IPS DF 6.9 (cell line): ENCODE data around the gene PRRC2B.

Experiments used
- DNase-seq: peaks from one replicate; pipeline ENCODE4 v3.0.0-alpha.2; 2013; ENCODE audit warnings: low read depth, low spot score
- H3K27ac ChIP-seq: one replicate; pipeline ENCODE4 v1.5.1; 2013; ENCODE audit warnings: low read length, control low read depth
- H3K27me3 ChIP-seq: 2 replicates; pipeline ENCODE4 v1.6.1; 2013; ENCODE audit warnings: mild to moderate bottlenecking, low read length; ENCODE audit not compliant: control insufficient read depth, insufficient read depth
- H3K36me3 ChIP-seq: 2 replicates; pipeline ENCODE4 v1.6.1; 2013; ENCODE audit warnings: low read length; ENCODE audit not compliant: control insufficient read depth, insufficient read depth
- H3K4me1 ChIP-seq: 2 replicates; pipeline ENCODE4 v1.6.1; 2013; ENCODE audit warnings: low read length; ENCODE audit not compliant: control insufficient read depth, insufficient read depth
- H3K4me3 ChIP-seq: 2 replicates; pipeline ENCODE4 v1.5.1; 2013; ENCODE audit warnings: mild to moderate bottlenecking, low read length
- H3K9me3 ChIP-seq: 2 replicates; pipeline ENCODE4 v1.6.1; 2013; ENCODE audit warnings: low read length, inconsistent platforms; ENCODE audit not compliant: control insufficient read depth, insufficient read depth
- WGBS: extraction: QIAGEN DNeasy Blood & Tissue Kit; methylation state at CpG from one replicate; pipeline ENCODE4 v1.1.7; 2013; ENCODE audit warnings: mixed read lengths, missing lambda C conversion rate; ENCODE audit not compliant: insufficient read length, insufficient coverage; 5-methylcytosine and 5-hydroxymethylcytosine counted together

PRRC2B gene

DNA sequence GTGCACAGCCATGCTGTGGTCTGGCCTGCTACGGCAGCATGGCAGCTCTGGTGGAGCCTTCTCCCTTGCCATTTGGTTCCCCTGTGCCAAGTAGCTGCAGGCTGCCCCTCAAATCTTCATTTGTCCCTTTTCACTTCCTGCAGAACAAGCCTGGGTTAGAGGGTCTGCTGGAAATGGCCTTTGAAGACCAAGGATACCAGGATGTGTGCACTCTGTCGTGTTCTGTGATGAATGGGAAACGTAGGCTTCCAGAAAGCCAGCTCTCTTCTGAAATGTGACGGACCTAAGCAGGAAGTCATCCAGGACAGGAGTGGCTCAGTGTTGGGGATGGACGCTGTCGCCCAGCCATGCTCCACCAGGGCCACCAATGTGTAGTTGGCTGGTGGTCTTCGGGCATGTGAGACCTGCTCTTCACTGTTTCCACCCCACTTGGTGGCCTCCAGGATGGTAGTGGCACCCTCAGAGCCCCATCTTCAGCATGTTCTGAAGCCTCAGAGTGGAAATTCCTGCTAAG is 105.4 kb downstream of the PRRC2B start:
- no peak for DNase-seq
- no CpG with 5 or more reads among the region's 7 CpGs for WGBS
- Histone ChIP-seq H3K4me3 (no peak overlapping the region), H3K27ac (no peak overlapping the region), H3K27me3 (no peaks in the 10 kb centered on the region), H3K9me3 (no peaks in the 10 kb centered on the region), H3K4me1 (0 out of 2 replicates have a peak, but pooled peaks cover 1% of the 10 kb centered on the region), H3K36me3 (peaks cover 37% of the 10 kb centered on the region)

DNA sequence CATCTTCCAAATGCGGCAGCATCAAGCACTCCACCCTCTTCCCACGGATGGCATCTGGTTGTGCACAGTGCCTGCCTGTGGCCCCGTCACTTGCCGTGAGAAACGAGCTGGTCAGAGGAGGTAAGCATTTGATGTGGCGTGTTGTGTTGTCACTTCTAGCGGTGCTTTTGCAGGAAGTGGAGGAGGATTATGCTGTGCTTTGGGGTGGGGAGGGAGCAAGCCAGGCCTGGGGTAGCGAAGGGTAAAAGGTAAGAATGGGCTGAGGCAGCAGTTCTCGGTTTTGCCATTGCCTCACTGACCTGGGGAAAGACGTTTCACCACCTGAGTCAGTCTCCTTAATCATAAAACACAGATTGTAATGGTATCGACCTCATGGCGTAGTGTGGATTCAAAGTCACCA is 106.5 kb downstream of the PRRC2B start:
- no peaks in the 10 kb centered on the region for H3K9me3 ChIP-seq
- no peak overlapping the region for H3K4me3 ChIP-seq
- DNase-seq: no peak
- H3K27me3 ChIP-seq: no peaks in the 10 kb centered on the region
- H3K36me3 ChIP-seq: peaks cover 28% of the 10 kb centered on the region
- 0 out of 2 replicates have a peak, but pooled peaks cover 1% of the 10 kb centered on the region for H3K4me1 ChIP-seq
- WGBS: no CpG with 5 or more reads among the region's 12 CpGs
- H3K27ac ChIP-seq: no peak overlapping the region

DNA sequence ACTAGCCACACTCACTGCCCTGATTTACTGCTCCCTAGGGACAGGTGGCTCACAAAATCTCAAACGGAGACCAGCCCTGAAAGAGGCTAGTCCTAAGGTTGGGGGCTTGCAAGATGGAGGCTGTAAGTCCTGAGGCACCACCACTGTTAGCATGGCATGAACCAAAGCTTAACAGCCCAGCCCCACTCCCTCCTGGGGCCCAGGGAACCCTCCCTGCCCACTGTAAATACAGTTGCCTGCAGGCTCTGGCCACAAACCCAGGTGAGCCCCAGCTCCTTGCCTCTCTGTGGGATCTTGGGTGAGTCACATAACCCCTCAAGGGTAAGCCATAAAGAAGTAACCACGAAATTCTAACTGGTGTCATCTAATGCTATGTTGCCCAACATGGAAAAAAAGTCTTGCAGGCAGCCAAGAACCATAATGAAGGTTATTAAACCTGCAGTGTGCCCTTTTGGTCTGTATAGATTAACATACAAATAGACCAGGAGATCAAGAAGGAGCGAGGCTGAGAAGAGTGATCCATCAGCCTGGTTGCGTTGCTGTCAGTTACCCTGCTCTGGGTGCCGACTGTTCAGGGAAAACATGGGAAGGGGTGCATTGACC is 107.2 kb downstream of the PRRC2B start:
- H3K4me1 ChIP-seq: 0 out of 2 replicates have a peak, but pooled peaks cover 1% of the 10 kb centered on the region
- H3K36me3 ChIP-seq: peaks cover 21% of the 10 kb centered on the region
- H3K9me3 ChIP-seq: no peaks in the 10 kb centered on the region
- DNase-seq: no peak
- WGBS: no CpG with 5 or more reads among the region's 5 CpGs
- no peak overlapping the region for H3K4me3 ChIP-seq
- H3K27me3 ChIP-seq: no peaks in the 10 kb centered on the region
- H3K27ac ChIP-seq: no peak overlapping the region

DNA sequence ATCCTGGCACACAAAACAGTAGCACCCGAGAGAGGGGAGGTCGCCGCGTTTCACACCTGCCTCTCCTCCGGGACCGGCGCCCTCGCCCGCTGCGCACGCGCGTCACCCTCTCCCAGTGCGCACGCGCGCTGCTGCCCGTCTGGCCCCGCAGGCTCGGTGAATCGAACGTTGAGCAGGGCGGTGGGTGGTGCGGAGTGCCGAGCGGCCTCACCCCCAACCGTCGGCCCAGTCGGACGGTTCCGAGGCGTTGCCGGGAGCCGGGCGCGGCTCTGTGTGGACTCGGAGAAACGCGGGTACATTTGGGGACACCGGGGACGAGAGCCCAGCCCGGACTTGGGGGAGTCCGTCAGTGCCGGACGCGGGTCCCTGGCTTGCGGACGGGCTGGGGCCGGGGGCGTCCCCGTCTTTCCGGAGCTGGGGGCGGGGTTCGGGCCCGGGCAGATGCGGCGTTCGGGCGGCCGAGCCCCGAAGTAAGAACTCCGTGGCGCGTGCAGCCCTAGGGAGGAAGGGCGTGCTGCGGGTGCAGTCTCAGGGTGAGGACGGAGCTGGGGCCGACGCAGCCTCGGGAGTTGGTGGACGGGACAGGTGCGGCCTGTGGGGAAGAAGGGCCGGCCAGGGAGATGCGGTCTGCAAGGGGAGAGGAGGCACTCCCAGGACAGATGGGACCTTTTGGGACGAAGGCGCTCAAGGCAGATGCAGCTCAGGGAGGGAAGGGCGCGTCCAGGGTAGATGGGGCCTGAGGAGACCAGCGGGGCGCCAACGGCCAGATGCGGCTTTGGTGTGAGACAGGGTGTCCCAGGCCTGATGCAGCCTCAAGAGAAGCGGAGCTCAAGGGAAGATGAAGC is 109.1 kb downstream of the PRRC2B start, which contains the start of gene POMT1:
Gene POMT1, plus strand, starts transcription at position 138 of the 845 bp plus-strand sequence. CDS start 1,301 bp downstream, outside the sequence.
- no CpG with 5 or more reads among the region's 83 CpGs for WGBS
- H3K27ac ChIP-seq: no peak within 1 kb of the TSS

GRCh38 chr9:131503626-131504465 is 110.0 kb downstream of the PRRC2B start:
- no CpG with 5 or more reads among the region's 32 CpGs for WGBS
- peak overlapping the region; percentile 82; the same call in 1 of the 2 replicates for H3K4me3 ChIP-seq

More for the DNA sequence above, 109.1 kb downstream of the PRRC2B start, which contains the start of gene POMT1:
- Histone ChIP-seq H3K27me3 (no peaks in the 10 kb centered on the region), H3K9me3 (no peaks in the 10 kb centered on the region), H3K36me3 (peaks cover 10% of the 10 kb centered on the region; the same call in 1 of the 2 replicates), H3K4me3 (peak within 1 kb of the TSS; percentile 82), H3K4me1 (0 out of 2 replicates have a peak, but pooled peaks cover 1% of the 10 kb centered on the region)
- peak; percentile 74 for DNase-seq

DNA sequence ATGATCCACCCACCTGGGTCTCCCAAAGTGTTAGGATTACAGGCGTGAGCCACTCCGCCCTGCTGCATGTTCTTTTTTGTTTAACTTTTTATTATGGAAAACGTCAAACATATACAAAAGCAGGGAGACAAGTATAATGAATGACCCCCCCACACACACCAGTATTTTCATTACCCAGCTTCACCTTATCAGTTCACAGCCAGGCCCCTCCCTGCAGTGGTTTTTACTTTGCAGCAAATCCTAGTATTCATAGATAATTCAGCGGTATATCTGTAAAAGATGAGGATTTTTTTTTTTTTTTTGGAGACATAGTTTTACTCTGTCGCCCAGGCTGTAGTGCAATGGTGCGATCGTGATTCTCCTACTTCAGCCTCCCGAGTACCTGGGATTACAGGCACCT is 111.1 kb downstream of the PRRC2B start:
- H3K9me3 ChIP-seq: no peaks in the 10 kb centered on the region
- no peak overlapping the region for H3K4me3 ChIP-seq
- DNase-seq: no peak
- peaks cover 8% of the 10 kb centered on the region for H3K36me3 ChIP-seq
- 0 out of 2 replicates have a peak, but pooled peaks cover 1% of the 10 kb centered on the region for H3K4me1 ChIP-seq
- no peak overlapping the region for H3K27ac ChIP-seq
- no CpG with 5 or more reads among the region's 8 CpGs for WGBS
- no peaks in the 10 kb centered on the region for H3K27me3 ChIP-seq

More at GRCh38 chr9:131503626-131504465, 110.0 kb downstream of the PRRC2B start:
- no peaks in the 10 kb centered on the region for H3K9me3 ChIP-seq
- no peaks in the 10 kb centered on the region for H3K27me3 ChIP-seq
- peak; percentile 20 for DNase-seq
- H3K4me1 ChIP-seq: 0 out of 2 replicates have a peak, but pooled peaks cover 1% of the 10 kb centered on the region
- peaks cover 7% of the 10 kb centered on the region; the same call in 1 of the 2 replicates for H3K36me3 ChIP-seq
- H3K27ac ChIP-seq: no peak overlapping the region

DNA sequence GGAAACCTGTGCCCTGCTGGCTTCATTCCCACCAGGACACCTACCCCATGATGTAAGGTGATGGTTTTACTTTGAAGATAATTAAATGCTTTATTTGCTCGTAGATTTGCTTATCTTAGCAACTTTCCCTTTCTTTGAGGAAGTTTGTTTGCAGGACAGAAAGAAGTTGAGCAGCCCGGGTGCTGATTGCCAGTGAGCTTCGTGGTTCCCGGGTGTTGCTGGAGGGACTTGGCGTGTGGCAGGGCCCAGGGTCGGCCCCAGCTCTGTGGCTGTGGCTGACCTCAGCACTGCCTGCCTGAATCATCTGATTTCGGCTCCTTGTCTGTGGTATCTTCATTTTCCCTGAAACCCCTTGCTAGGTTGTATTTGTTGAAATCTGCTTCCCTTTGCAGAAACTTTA is 117.5 kb downstream of the PRRC2B start:
- H3K4me1 ChIP-seq: no peaks in the 10 kb centered on the region
- no peak overlapping the region for H3K27ac ChIP-seq
- peaks cover 29% of the 10 kb centered on the region for H3K36me3 ChIP-seq
- H3K4me3 ChIP-seq: no peak overlapping the region
- DNase-seq: no peak
- no peaks in the 10 kb centered on the region for H3K9me3 ChIP-seq
- no peaks in the 10 kb centered on the region for H3K27me3 ChIP-seq
- WGBS: no CpG with 5 or more reads among the region's 7 CpGs

GRCh38 chr9:131511880-131512279 is 118.0 kb downstream of the PRRC2B start:
- Histone ChIP-seq H3K27me3 (no peaks in the 10 kb centered on the region), H3K27ac (no peak overlapping the region), H3K4me3 (no peak overlapping the region), H3K9me3 (no peaks in the 10 kb centered on the region), H3K4me1 (no peaks in the 10 kb centered on the region), H3K36me3 (peaks cover 30% of the 10 kb centered on the region)
- DNase-seq: no peak
- WGBS: no CpG with 5 or more reads among the region's 6 CpGs

DNA sequence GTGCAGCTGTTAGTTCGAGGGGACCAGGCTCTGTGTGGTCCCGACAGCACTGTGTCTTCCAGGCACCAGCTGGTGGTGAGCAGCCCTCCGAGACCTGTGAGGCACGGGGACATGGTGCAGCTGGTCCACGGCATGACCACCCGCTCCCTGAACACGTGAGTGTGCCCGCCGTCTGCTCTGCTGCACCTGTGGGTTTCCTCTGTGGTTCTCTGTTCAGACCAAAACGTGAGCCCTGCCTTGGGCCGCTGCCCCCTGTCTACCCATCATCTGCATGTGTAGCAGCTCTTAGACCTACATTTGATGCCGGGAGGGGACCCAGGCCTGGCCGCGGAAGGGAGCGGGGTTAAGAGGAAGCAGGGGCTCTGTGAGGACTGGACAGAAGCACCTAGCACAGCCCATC is 119.3 kb downstream of the PRRC2B start:
- Histone ChIP-seq H3K27me3 (no peaks in the 10 kb centered on the region), H3K9me3 (no peaks in the 10 kb centered on the region), H3K36me3 (peaks cover 28% of the 10 kb centered on the region), H3K4me1 (no peaks in the 10 kb centered on the region; the same call in 1 of the 2 replicates), H3K4me3 (no peak overlapping the region), H3K27ac (no peak overlapping the region)
- DNase-seq: no peak
- no CpG with 5 or more reads among the region's 15 CpGs for WGBS
